HUES48 (cell line): Measurements from ENCODE around the gene CCND3.

ENCODE experiments used
- H3K27ac ChIP-seq: one replicate; pipeline ENCODE4 v1.7.0; 2013; ENCODE audit warnings: low read depth, low read length, inconsistent platforms
- H3K27me3 ChIP-seq: 2 replicates; pipeline ENCODE4 v1.6.1; 2013; ENCODE audit warnings: mild to moderate bottlenecking, low read length; ENCODE audit not compliant: control insufficient read depth, insufficient read depth
- H3K36me3 ChIP-seq: 2 replicates; pipeline ENCODE4 v1.6.1; 2013; ENCODE audit warnings: low read length; ENCODE audit not compliant: control insufficient read depth, insufficient read depth
- H3K4me1 ChIP-seq: 2 replicates; pipeline ENCODE4 v1.6.1; 2013; ENCODE audit warnings: mild to moderate bottlenecking, low read length; ENCODE audit not compliant: control insufficient read depth, insufficient read depth
- H3K4me3 ChIP-seq: 2 replicates; pipeline ENCODE4 v1.5.1; 2013; ENCODE audit warnings: mild to moderate bottlenecking, low read depth, low read length
- H3K9ac ChIP-seq: 2 replicates; pipeline ENCODE4 v1.6.1; 2013; ENCODE audit warnings: mild to moderate bottlenecking, low read depth, low read length, moderate library complexity
- H3K9me3 ChIP-seq: 2 replicates; pipeline ENCODE4 v1.6.1; 2013; ENCODE audit warnings: low read length; ENCODE audit not compliant: control insufficient read depth, insufficient read depth

CCND3 gene

GRCh38 chr6:41936073-41936837 lies 5.4 kb downstream of the CCND3 start:
- Histone ChIP-seq H3K4me1 (peaks cover 19% of the 10 kb centered on the region), H3K36me3 (peaks cover 55% of the 10 kb centered on the region), H3K9ac (no peak overlapping the region)

DNA sequence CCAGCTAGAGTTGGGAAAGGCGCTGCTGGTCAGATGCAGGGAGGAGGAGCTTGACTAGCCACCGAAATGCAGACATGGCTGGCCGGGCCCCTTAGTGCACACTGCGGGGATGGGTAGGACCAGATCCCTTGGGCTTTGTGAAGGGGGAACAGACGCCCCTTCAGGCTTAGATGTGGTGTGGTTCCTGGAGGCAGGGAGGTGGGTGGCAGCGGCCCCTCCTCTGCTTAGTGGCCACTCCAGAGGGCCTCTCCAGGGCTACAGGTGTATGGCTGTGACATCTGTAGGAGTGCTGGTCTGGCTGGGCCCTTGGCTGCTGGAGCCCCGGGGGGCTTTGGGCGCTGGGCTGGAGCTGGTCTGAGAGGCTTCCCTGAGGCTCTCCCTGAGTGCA lies 5.9 kb downstream of the CCND3 start:
- H3K9ac ChIP-seq: no peak overlapping the region
- H3K36me3 ChIP-seq: peaks cover 60% of the 10 kb centered on the region
- H3K27ac ChIP-seq: peak overlapping the region; percentile 68
- peaks cover 2% of the 10 kb centered on the region; the same call in 1 of the 2 replicates for H3K27me3 ChIP-seq
- no peaks in the 10 kb centered on the region for H3K9me3 ChIP-seq
- H3K4me1 ChIP-seq: peaks cover 19% of the 10 kb centered on the region
- H3K4me3 ChIP-seq: no peak overlapping the region

More at GRCh38 chr6:41936073-41936837, 5.4 kb downstream of the CCND3 start:
- Histone ChIP-seq H3K4me3 (no peak overlapping the region), H3K9me3 (no peaks in the 10 kb centered on the region), H3K27ac (peak overlapping the region; percentile 68), H3K27me3 (peaks cover 7% of the 10 kb centered on the region; the same call in 1 of the 2 replicates)

DNA sequence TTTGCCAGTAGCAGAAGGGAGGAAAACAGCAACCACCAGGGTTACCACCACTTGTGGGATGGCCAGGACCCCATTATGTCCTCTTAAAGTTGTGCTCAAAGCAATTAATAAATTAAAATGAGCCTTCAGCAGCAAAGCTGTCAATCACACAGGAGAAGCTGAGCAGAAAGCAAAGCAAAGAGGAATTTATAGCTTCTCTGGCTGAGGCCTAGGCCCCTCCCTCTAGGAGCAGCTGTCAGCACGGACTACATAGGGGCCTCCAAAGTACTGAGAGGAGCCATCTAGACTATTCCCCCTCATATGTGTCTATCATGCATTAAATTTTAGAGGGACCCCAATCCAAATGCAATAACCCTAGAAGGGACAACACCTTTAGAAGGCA lies 6.4 kb downstream of the CCND3 start:
- Histone ChIP-seq H3K36me3 (peaks cover 65% of the 10 kb centered on the region), H3K27ac (peak overlapping the region; percentile 68), H3K9ac (no peak overlapping the region), H3K27me3 (no peaks in the 10 kb centered on the region), H3K4me3 (no peak overlapping the region), H3K9me3 (no peaks in the 10 kb centered on the region), H3K4me1 (peaks cover 18% of the 10 kb centered on the region)

- Histone ChIP-seq H3K4me3 (no peak overlapping the region), H3K27me3 (no peaks in the 10 kb centered on the region), H3K27ac (no peak overlapping the region), H3K36me3 (peaks cover 72% of the 10 kb centered on the region), H3K9me3 (no peaks in the 10 kb centered on the region), H3K4me1 (peaks cover 11% of the 10 kb centered on the region), H3K9ac (no peak overlapping the region)
These were observed 7.1 kb downstream of the CCND3 start for GRCh38 chr6:41934278-41935192.

GRCh38 chr6:41932378-41932777 lies 9.2 kb downstream of the CCND3 start:
- Histone ChIP-seq H3K27ac (no peak overlapping the region), H3K9me3 (no peaks in the 10 kb centered on the region), H3K4me3 (no peak overlapping the region), H3K9ac (no peak overlapping the region), H3K27me3 (no peaks in the 10 kb centered on the region), H3K36me3 (peaks cover 89% of the 10 kb centered on the region), H3K4me1 (no peaks in the 10 kb centered on the region)

DNA sequence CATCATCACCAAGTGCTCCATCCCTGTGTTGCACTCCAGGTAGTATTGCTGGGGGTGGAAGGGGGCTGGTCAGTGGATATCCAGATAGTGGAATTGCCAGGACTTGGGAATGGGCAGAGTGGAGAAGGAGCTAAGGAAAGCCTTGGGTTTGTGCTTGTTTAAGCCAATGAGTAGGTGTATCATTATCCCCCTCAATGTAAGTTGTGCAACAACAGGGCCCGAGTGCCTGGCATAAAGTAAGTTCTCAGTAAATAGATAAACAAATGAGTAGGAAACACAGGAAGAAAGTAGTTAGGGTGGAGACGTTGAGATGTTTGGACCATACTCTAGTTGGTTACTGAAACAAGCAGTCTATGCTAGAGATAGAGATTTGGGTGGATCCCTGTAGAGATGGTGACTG lies 9.8 kb downstream of the CCND3 start:
- Histone ChIP-seq H3K9me3 (no peaks in the 10 kb centered on the region), H3K36me3 (peaks cover 89% of the 10 kb centered on the region), H3K27me3 (no peaks in the 10 kb centered on the region), H3K4me3 (no peak overlapping the region), H3K4me1 (no peaks in the 10 kb centered on the region), H3K9ac (no peak overlapping the region), H3K27ac (no peak overlapping the region)

- peaks cover 86% of the 10 kb centered on the region for H3K36me3 ChIP-seq
These were observed 11.7 kb downstream of the CCND3 start for GRCh38 chr6:41929924-41930323.

DNA sequence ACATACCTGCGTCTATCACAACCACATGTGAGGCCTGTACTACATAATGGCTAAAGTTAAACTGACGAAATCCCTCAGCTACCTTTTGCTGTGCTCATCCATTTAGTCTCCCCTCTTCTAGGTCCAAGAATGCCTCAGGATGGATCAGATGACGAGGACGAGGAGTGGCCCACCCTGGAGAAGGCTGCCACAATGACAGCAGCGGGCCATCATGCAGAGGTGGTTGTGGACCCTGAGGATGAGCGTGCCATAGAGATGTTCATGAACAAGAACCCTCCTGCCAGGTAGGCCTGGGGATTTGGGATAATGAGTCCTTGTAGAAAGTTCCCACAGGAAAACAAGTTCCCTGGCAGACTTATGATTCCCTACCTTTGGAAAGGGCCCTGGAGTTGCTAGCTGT lies 14.4 kb downstream of the CCND3 start:
- Histone ChIP-seq H3K27me3 (no peaks in the 10 kb centered on the region), H3K9ac (no peak overlapping the region), H3K4me1 (peaks cover 7% of the 10 kb centered on the region; the same call in 1 of the 2 replicates), H3K4me3 (no peak overlapping the region), H3K9me3 (no peaks in the 10 kb centered on the region), H3K27ac (no peak overlapping the region), H3K36me3 (peaks cover 81% of the 10 kb centered on the region)

More at GRCh38 chr6:41929924-41930323, 11.7 kb downstream of the CCND3 start:
- no peak overlapping the region for H3K9ac ChIP-seq
- H3K4me1 ChIP-seq: no peaks in the 10 kb centered on the region
- H3K27me3 ChIP-seq: no peaks in the 10 kb centered on the region
- H3K27ac ChIP-seq: no peak overlapping the region
- H3K4me3 ChIP-seq: no peak overlapping the region
- H3K9me3 ChIP-seq: no peaks in the 10 kb centered on the region

DNA sequence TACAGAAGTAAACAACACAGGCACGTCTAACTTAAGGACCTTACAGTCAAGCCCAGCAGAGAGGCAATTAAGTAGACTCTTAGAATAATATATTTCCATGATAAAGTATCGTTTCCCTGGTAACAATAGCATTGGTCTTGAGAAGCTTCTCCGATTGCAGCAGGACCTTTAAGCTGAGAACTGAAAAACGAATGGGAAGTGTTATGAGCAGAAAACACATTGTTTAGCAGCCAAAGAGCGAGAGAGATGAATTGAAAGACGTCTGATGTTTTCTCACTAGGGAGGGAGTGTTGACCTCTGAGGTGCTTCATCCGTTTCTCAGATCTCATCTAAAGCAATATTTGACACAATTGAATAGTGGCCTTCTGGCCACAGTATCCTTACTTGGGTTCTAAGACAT lies 19.5 kb downstream of the CCND3 start:
- Histone ChIP-seq H3K4me1 (peaks cover 8% of the 10 kb centered on the region), H3K9ac (peak overlapping the region; percentile 98), H3K9me3 (no peaks in the 10 kb centered on the region), H3K27ac (peak overlapping the region; percentile 100), H3K4me3 (peak overlapping the region; percentile 98), H3K27me3 (no peaks in the 10 kb centered on the region), H3K36me3 (peaks cover 36% of the 10 kb centered on the region)

- Histone ChIP-seq H3K4me1 (peaks cover 8% of the 10 kb centered on the region), H3K9ac (peak overlapping the region; percentile 98), H3K9me3 (no peaks in the 10 kb centered on the region), H3K36me3 (peaks cover 34% of the 10 kb centered on the region), H3K4me3 (peak overlapping the region; percentile 98), H3K27me3 (no peaks in the 10 kb centered on the region), H3K27ac (peak overlapping the region; percentile 100)
These were observed 20.0 kb downstream of the CCND3 start for GRCh38 chr6:41921712-41921998.
